K562 (cell line): ENCODE data around the gene RPRD1B. TPM values are rescaled to one million over a fixed set of nuclear protein-coding genes. Genes with fewer than 3 reads are reported as not detected.

Experiments
- BACH1 ChIP-seq: fragments of 200-800 bp; sonication (Bioruptor generic); IDR thresholded peaks from 2 replicates; pipeline ENCODE4 v1.6.1; 2016; ENCODE audit warnings: missing genetic modification characterization, missing compliant biosample characterization
- BRF1 ChIP-seq: IDR thresholded peaks from 3 replicates; pipeline ENCODE4 v1.6.1; 2011; ENCODE audit warnings: borderline replicate concordance, mild to moderate bottlenecking; ENCODE audit not compliant: insufficient read length; ENCODE audit errors: extremely low read depth
- DEAF1 ChIP-seq: fragments of 450-650 bp; formaldehyde crosslinking; IDR thresholded peaks from 2 replicates; pipeline ENCODE4 v1.4.0; 2020; ENCODE audit warnings: mild to moderate bottlenecking, moderate library complexity
- DMBX1 ChIP-seq: fragments of 250-450 bp; sonication (Bioruptor Pico); IDR thresholded peaks from 2 replicates; pipeline ENCODE4 v1.8.0; 2022; ENCODE audit warnings: inconsistent platforms, mild to moderate bottlenecking, moderate library complexity, borderline replicate concordance
- EP400 ChIP-seq: fragments of 450-650 bp; IDR thresholded peaks from 2 replicates; pipeline ENCODE4 v1.6.1; 2017; ENCODE audit warnings: antibody characterized with exemption, mild to moderate bottlenecking, moderate library complexity
- HMBOX1 ChIP-seq: sonication (generic); IDR thresholded peaks from 2 replicates; pipeline ENCODE4 v1.6.1; 2016
- IRF1 ChIP-seq: sonication (generic); formaldehyde crosslinking; IDR thresholded peaks from 2 replicates; pipeline ENCODE4 v1.8.0; 2022; ENCODE audit warnings: missing genetic modification reagents, mild to moderate bottlenecking, borderline replicate concordance
- NFE2 ChIP-seq: IDR thresholded peaks from 2 replicates; pipeline ENCODE4 v1.6.1; 2014; ENCODE audit warnings: antibody characterized with exemption, low read depth
- NFYB ChIP-seq: IDR thresholded peaks from 2 replicates; pipeline ENCODE4 v1.6.1; 2011; ENCODE audit warnings: mild to moderate bottlenecking, moderate library complexity; ENCODE audit not compliant: insufficient read length; ENCODE audit errors: extremely low read depth
- POU5F1 ChIP-seq: fragments of 150-350 bp; IDR thresholded peaks from 2 replicates; pipeline ENCODE4 v1.6.1; 2014; ENCODE audit warnings: borderline replicate concordance, low read length, low read depth, mild to moderate bottlenecking; ENCODE audit not compliant: partially characterized antibody
- PURB ChIP-seq: sonication (generic); formaldehyde crosslinking; IDR thresholded peaks from 2 replicates; pipeline ENCODE4 v1.9.0; 2021; ENCODE audit warnings: low read depth, mild to moderate bottlenecking, missing genetic modification reagents
- TAF9B ChIP-seq: fragments of 450-650 bp; IDR thresholded peaks from 2 replicates; pipeline ENCODE4 v1.6.1; 2018; ENCODE audit warnings: mild to moderate bottlenecking; ENCODE audit not compliant: partially characterized antibody
- TCF7L2 ChIP-seq: fragments of 150-350 bp; IDR thresholded peaks from 2 replicates; pipeline ENCODE4 v1.6.1; 2016; ENCODE audit warnings: low read depth, mild to moderate bottlenecking, low read length, moderate library complexity
- TOE1 ChIP-seq, 2 experiments: fragments of 450-650 bp in 1 of 2; sonication (generic) in 1 of 2; formaldehyde crosslinking in 1 of 2; IDR thresholded peaks; 2 replicates each; pipeline versions ENCODE4 v1.7.1 to v1.8.0; 2016 to 2022; ENCODE audit warnings: borderline replicate concordance in 2 of 2, mild to moderate bottlenecking in 2 of 2, antibody characterized with exemption in 1 of 2, inconsistent platforms in 1 of 2, low read depth in 1 of 2, missing genetic modification reagents in 1 of 2, moderate library complexity in 1 of 2
- U2AF1 ChIP-seq: fragments of 200-400 bp; formaldehyde crosslinking; optimal IDR thresholded peaks from 2 replicates; pipeline ENCODE3; 2017; ENCODE audit warnings: mild to moderate bottlenecking, low read depth, low read length, moderate library complexity
- YY1 ChIP-seq, 3 experiments: IDR thresholded peaks; 2 replicates each; pipeline ENCODE4 v1.6.1; 2011; ENCODE audit warnings: low read length in 2 of 3, mild to moderate bottlenecking in 2 of 3, moderate library complexity in 2 of 3, borderline replicate concordance in 1 of 3, control low read depth in 1 of 3, low read depth in 1 of 3; ENCODE audit not compliant: insufficient read depth in 3 of 3, insufficient replicate concordance in 2 of 3, control insufficient read depth in 1 of 3, insufficient read length in 1 of 3; ENCODE audit errors: extremely low read depth in 1 of 3
- ZBTB9 ChIP-seq: fragments of 450-650 bp; formaldehyde crosslinking; IDR thresholded peaks from 2 replicates; pipeline ENCODE4 v1.4.0; 2020; ENCODE audit warnings: mild to moderate bottlenecking, moderate library complexity
- ZNF280A ChIP-seq: fragments of 450-650 bp; IDR thresholded peaks from 2 replicates; pipeline ENCODE4 v1.6.1; 2018; ENCODE audit warnings: mild to moderate bottlenecking, low read depth; ENCODE audit not compliant: partially characterized antibody
- polyA plus RNA-seq, 8 experiments: library from polyadenylated mRNA; depleted of rRNA in 4 of 8; stranded (reverse) in 5 of 8; unstranded in 3 of 8; fragments of >200 nt; fragmentation: Nextera tagmentation in 2 of 8; fragmentation: Illumina TruSeq in 1 of 8; extraction: Ambion mirVana in 2 of 8; extraction: Trizol in 1 of 8; gene quantifications; 2 replicates each; pipeline versions ENCODE4 v1.2.1 to v1.2.3, GENCODE V29; 2011 to 2014; ENCODE audit warnings: inconsistent platforms in 1 of 8, missing spikeins in 1 of 8
- total RNA-seq, 7 experiments: library from RNA; depleted of rRNA in 6 of 7; stranded (reverse); fragments of >200 nt in 6 of 7; fragmentation: Illumina TruSeq in 2 of 7; extraction: Trizol in 2 of 7; gene quantifications; 2 replicates each; pipeline versions ENCODE4 v1.2.1 to v1.2.3, GENCODE V29; 2011 to 2021; ENCODE audit warnings: low replicate concordance in 1 of 7

The RPRD1B gene
- total and polyA plus RNA-seq, 9 of the 15 experiments (the other 6 are each of a cell fraction or from before 2014, with no cell fraction given), result 5.5 to 43.0 (median 24.4) TPM

- TF ChIP-seq NFYB, result no peak
- no peak for TF ChIP-seq HMBOX1
- TF ChIP-seq IRF1, result no peak
- TF ChIP-seq DMBX1 (CRISPR knock-in tag), result no peak
- no peak for TF ChIP-seq BACH1 (tag)
- no peak for TF ChIP-seq BRF1
- TF ChIP-seq ZNF280A, result no peak
- TF ChIP-seq EP400, result peak; percentile 37; the same call in 1 of the 2 replicates
- TF ChIP-seq TCF7L2, result no peak
- TF ChIP-seq U2AF1, result no peak
- no peak for TF ChIP-seq YY1 (IDR thresholded peaks at IDR 0.05; ENCODE audit: borderline replicate concordance in 1 of 3, control insufficient read depth in 1 of 3, extremely low read depth in 1 of 3, insufficient read depth in 3 of 3, insufficient read length in 1 of 3, insufficient replicate concordance in 2 of 3, low read depth in 1 of 3, low read length in 2 of 3)
- TF ChIP-seq NFE2, result 0 out of 2 replicates have a peak, but pooled peaks have one; percentile 22
- TF ChIP-seq TAF9B, result peak; percentile 34
- no peak for TF ChIP-seq DEAF1 (CRISPR knock-in tag)
- TF ChIP-seq POU5F1, result no peak
- TF ChIP-seq TOE1 (IDR thresholded peaks at IDR 0.05; ENCODE audit: borderline replicate concordance), result no peak; the same call in 1 of the 2 replicates
- TF ChIP-seq TOE1 (CRISPR knock-in tag; IDR thresholded peaks at IDR 0.05; ENCODE audit: borderline replicate concordance, low read depth), result no peak
- TF ChIP-seq ZBTB9 (CRISPR knock-in tag), result no peak
- no peak for TF ChIP-seq PURB (CRISPR knock-in tag)
These were observed 60.9 kb downstream of the RPRD1B start (continued) for GRCh38 chr20:38094373-38094891.
